ENCODE measurements around the gene UBR4.
"Not testable (repeated sequence)": the region's sequence is repeated elsewhere in the genome, so short reads cannot be mapped to it uniquely, and the experiment has no call there.

UBR4 gene

GRCh38 chr1:19219451-19219850 lies 9.4 kb upstream of the UBR4 start:
- DNase-seq, result no peak

DNA sequence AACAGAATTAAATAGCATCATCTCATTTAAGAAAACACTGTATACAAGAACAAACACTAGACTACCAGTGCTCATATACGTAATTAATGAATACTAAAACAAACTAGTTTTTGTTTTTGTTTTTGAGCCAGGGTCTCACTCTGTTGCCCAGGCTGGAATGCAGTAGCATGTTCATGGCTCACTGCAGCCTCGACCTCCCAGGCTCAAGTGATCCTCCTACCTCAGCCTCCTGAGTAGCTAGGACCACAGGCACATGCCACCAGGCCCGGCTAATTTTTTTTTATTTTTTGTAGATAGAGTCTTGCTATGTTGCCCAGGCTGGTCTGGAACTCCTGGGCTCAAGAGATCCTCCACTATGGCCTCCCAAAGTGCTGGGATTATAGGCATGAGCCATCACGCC lies 6.5 kb upstream of the UBR4 start:
- not testable (repeated sequence) for DNase-seq

- DNase-seq, result no peak
Observed at GRCh38 chr1:19213580-19213979, 3.5 kb upstream of the UBR4 start.

DNA sequence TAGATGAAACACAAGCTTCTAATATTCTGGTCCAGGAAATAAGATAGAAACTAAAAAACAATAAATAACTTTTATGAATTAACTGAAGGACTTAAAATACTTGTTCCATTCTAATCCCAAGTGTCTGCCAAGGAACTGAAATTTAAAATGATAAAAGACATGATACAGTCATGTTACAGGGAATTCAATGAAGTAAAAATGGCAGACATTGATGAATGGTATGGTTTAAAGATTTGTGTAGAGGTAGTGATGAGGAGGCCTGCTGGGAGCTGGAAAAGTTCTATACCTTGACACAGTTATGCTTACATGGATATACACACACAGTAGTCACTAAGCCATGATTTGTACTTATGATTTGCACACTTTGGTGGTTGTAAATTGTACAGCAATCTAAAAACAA lies 2.1 kb upstream of the UBR4 start:
- no peak for DNase-seq

DNA sequence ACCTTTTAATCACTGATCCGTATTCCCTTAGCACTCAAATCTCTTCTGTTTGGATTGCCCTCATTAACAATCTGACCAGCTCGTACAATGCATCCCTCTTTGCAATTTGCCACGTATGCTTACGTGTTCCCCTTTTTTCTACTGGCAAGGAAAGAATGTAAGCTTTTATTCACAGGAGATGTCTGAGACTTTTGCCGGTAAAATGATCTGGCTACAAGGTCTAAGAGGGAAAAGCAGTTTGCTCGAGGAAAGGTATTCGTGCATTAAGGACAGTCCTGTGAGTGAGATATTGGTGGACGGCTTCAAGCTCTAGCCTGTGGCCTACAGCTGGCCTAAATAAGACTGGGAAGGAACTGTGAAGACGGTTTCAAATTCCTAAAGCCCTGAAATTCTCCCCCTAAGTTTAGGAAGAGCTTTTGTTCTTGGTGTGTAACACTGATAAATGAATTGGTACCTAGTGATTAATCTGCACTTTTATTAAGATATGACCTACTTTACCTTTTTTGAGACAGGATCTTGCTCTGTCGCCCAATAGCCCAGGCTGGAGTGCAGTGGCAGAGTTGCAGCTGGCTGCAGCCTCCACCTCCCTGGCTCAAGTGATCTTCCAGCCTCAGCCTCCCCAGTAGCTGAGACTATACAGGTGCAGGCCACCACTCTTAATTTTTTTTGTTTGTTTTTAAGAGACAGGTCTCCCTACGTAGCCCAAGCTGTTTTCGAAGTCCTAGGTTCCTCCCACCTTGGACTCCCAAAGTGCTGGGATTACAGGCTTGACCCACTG lies 895 bp upstream of the UBR4 start:
- no peak for DNase-seq

- no peak for DNase-seq
Observed at GRCh38 chr1:19209439-19209989, 552 bp downstream of the UBR4 start.

DNA sequence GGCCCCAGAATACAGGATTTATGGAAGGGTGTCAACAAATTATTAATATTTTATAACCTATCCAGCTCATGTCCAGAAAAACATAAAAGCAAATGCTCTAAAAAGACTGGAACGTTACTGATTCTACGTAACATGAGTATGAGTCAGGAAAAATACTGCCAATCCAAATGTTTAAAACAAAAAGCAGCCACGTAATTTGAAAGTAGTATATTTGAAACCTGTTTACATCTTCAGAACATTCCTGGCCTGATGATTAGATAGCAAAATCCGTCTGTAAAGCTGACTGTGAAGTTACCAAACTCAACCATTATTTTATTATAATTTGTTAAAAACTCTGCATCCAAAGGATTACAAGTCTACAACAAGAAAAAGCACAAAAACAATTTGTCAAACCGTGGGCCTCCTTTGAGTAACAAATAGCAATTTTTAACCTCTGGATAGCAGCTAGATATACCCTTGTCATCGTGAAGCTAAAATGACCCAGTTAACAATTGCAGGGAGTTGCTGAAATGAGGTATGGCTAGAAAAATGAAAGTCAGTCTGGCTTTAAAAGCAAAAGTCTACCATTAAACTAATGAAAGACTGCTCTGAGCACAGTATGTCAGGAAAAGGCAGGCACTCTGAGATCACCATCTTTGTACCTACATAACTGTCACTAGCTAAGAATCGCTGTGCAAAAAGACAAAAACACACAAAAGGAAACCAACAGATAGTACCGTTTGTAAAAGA lies 1.2 kb downstream of the UBR4 start:
- DNase-seq, result no peak

DNA sequence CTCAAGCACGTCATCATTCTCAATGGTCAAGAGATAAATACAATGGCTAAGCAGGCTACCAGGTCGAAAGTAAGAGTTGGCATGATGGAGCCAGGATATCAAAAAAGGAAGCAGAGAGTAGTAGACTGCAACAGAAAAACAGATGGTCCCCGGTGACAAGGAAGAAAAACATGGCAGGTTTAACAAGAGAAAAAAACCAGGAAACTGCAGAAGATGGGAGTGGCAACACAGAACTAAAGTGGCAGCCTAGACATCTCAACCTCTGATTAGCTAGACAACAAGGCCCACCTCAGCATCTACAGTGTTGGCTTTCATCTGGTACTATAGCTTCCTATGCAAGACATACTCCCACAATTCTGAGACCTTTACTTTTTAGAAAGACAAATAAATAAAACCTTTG lies 3.1 kb downstream of the UBR4 start:
- DNase-seq, result no peak

DNA sequence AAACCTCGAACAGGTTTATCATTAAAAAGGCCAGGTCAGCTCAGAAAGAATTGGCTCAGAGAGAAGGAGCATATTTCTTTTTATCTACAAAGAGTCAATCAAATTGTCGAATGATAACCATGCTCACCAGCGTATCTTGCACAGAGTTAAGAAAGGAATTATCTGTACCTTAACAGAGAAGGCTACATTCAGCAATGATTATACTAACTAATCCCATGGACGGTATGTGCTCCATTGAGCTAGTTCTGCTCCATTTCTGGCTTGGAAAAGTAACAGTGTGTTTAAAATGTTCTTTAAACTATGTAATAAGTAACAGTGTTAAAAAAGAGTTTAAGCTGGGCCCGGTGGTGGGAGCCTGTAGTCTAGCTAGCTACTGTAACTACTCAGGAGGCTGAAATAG lies 4.2 kb downstream of the UBR4 start:
- no peak for DNase-seq

GRCh38 chr1:19205403-19205802 lies 4.7 kb downstream of the UBR4 start:
- no peak for DNase-seq

- DNase-seq, result no peak
Observed at GRCh38 chr1:19204446-19205266, 5.4 kb downstream of the UBR4 start.

- DNase-seq, result no peak
Observed at GRCh38 chr1:19203440-19203839, 6.6 kb downstream of the UBR4 start.

GRCh38 chr1:19202396-19202795 lies 7.7 kb downstream of the UBR4 start:
- DNase-seq, result no peak

- no peak for DNase-seq
Observed at GRCh38 chr1:19199969-19200604, 10.0 kb downstream of the UBR4 start.

- no peak for DNase-seq
Observed at GRCh38 chr1:19199329-19199968, 10.6 kb downstream of the UBR4 start.

- no peak for DNase-seq
Observed at GRCh38 chr1:19198820-19199219, 11.2 kb downstream of the UBR4 start.

DNA sequence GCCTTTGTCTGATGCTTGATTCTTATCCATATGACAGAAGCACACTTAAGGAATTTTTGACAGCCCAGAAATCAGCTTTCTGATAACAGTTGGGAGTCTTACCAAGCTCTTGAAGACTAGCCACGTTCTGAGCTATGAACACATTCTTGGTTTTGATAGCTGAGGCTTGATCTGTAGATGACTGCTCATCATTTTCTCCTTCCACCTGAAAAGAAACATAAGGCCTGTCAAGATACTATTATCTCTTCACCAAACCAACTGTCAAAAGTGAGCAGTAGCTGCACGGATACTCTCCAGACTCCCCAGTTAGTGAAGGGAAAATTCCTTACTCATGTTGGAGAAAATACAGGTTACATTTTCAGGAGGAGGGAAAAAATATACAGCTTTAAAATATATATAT lies 12.2 kb downstream of the UBR4 start:
- no peak for DNase-seq

DNA sequence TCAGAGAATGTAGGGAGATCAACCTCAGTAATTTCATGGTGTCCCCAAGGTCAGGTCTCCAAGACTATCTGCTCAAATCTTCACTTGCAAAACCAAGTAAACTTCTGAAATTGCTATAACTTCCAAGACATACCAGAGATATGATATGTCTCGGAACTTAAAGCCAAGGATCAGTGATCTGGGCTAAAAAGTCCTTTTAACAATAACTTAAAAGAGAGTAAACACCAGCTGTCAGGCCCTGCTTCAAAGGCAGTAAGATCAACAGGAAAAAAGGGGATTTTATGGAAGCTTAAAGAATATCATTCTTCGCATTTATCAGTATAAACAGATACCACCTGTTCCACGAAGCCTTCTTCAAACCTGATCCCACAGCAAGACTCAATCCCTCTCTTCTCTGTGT lies 13.7 kb downstream of the UBR4 start:
- DNase-seq, result no peak

DNA sequence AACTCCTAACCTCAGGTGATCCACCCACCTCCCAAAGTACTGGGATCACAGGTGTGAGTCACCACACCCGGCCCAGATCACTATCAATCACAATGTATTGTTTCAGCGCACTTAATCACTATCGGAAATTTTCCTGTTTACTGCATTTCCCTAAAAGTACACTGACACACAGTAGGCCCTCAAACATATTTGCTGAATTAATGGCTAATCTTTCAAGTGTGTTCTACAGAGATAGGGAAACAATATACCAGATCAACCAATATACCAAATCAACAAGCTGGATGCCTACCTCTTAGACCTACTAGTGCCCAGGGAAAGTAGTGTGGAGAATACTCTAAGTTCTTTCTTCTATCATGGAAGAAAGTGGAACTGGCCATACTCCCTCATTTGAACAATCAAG lies 17.1 kb downstream of the UBR4 start:
- DNase-seq, result no peak

GRCh38 chr1:19191811-19192210 lies 18.3 kb downstream of the UBR4 start:
- no peak for DNase-seq

GRCh38 chr1:19190468-19190867 lies 19.6 kb downstream of the UBR4 start:
- DNase-seq, result no peak

DNA sequence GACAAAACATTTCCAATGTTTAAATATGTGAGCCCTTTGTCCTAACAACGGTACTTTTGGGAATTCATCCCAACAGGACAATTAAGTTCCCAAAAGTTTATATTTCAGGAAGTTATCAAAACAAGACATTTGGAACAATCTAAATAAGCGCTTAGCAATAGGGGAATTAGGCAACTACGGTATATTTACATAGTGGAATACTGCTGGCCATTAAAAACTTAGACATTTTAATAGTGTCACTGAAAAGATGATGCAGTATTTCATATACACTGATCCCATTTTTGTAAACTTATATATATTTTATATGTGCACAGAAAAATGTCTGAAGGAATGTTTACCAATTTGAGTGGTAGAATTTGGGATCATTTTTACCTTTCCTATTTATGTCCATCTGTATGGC lies 20.8 kb downstream of the UBR4 start:
- DNase-seq, result no peak
